Right cardiac atrium (tissue), 5 donors: Measurements from ENCODE around the gene C1orf159. TPM values are rescaled to one million over a fixed set of nuclear protein-coding genes. Genes with fewer than 3 reads are reported as not detected.
A peak's percentile ranks its signal among the peaks of the same experiment; 100 is the strongest.

ENCODE experiments used
- ATAC-seq, 2 donors: fragments of 200-7000 bp; cut with Tn5 transposase; one replicate each; pipeline versions ENCODE4 v1.8.0 to v1.9.1; 2020; ENCODE audit warnings: moderate library complexity in 2 of 2, mild to moderate bottlenecking in 1 of 2
- DNase-seq, 3 donors: peaks; one replicate each; pipeline ENCODE4 v3.0.0-alpha.2; 2020
- H3K27ac ChIP-seq: one replicate; pipeline ENCODE4 v1.5.1; 2013; ENCODE audit warnings: mild to moderate bottlenecking, low read length, control low read depth, moderate library complexity
- H3K27me3 ChIP-seq: one replicate; pipeline ENCODE4 v1.6.1; 2013; ENCODE audit not compliant: control insufficient read depth, insufficient read depth
- H3K4me1 ChIP-seq: one replicate; pipeline ENCODE4 v1.6.1; 2013; ENCODE audit warnings: low read length; ENCODE audit not compliant: control insufficient read depth, insufficient read depth
- H3K4me3 ChIP-seq: one replicate; pipeline ENCODE4 v1.5.1; 2013; ENCODE audit warnings: low read length, control low read depth
- H3K9me3 ChIP-seq: one replicate; pipeline ENCODE4 v1.6.1; 2013; ENCODE audit warnings: low read length; ENCODE audit not compliant: control insufficient read depth
- WGBS: extraction: QIAGEN DNeasy Blood & Tissue Kit; methylation state at CpG from one replicate; pipeline ENCODE4 v1.1.7; 2013; 5-methylcytosine and 5-hydroxymethylcytosine counted together
- intact Hi-C, 4 donors: fragments of 100-400 bp; cut with DNase I; formaldehyde crosslinking; loops; one replicate each; pipeline versions ENCODE4 v1.11.0 to v1.14.0; 2022 to 2023
- polyA plus RNA-seq: library from polyadenylated mRNA; stranded (reverse); fragments of 200-250 nt; gene quantifications from one replicate; pipeline ENCODE4 v1.2.3, GENCODE V29; 2013
- total RNA-seq, 4 donors: library from RNA; stranded (reverse); fragmentation: NEBNext Ultra II Directional; extraction: Animal tissue kit (Norgen Biotek cat#: 25700); gene quantifications; one replicate each; pipeline ENCODE4 v1.2.1, GENCODE V29; 2021
- donor health status: healthy with polysubstance abuse.
- donor health status: DM: no; HTN: yes; CAD: no.
- donor health status: DM: no; HTN: no; CAD: no.
- donor health status: DM: no; HTN: yes; CAD: no; lungs with severe emphysema.
- donor health status: DM: yes; HTN: yes; CAD: no.

Gene C1orf159
- total and polyA plus RNA-seq, 5 donors, result 4.9 to 6.8 (median 5.5) TPM

GRCh38 chr1:1130206-1131120, 14.6 kb upstream of the C1orf159 start:
- intact Hi-C loops, result no loop called here
- no peaks in the 10 kb centered on the region for H3K27me3 ChIP-seq
- no peak overlapping the region for H3K4me3 ChIP-seq
- H3K4me1 ChIP-seq, result no peaks in the 10 kb centered on the region
- H3K9me3 ChIP-seq, result no peaks in the 10 kb centered on the region
- no peak for ATAC-seq
- DNase-seq, result no peak
- no peak overlapping the region for H3K27ac ChIP-seq
- 84% methylated on average over 43 of the region's 43 CpGs for WGBS

GRCh38 chr1:1129381-1129821, 13.5 kb upstream of the C1orf159 start:
- H3K4me1 ChIP-seq, result no peaks in the 10 kb centered on the region
- no peak overlapping the region for H3K27ac ChIP-seq
- H3K27me3 ChIP-seq, result no peaks in the 10 kb centered on the region
- ATAC-seq, result no peak
- no peak overlapping the region for H3K4me3 ChIP-seq
- intact Hi-C loops, result loop anchor here in 1 of 4 donors (10.0 kb wide), 2 partner anchors 105 to 165 kb away; partner anchors contain the start of genes B3GALT6 and SDF4
- DNase-seq, result no peak
- H3K9me3 ChIP-seq, result no peaks in the 10 kb centered on the region
- 87% methylated on average over 19 of the region's 19 CpGs for WGBS

GRCh38 chr1:1128454-1129139, 12.7 kb upstream of the C1orf159 start:
- intact Hi-C loops, result loop anchor here in 1 of 4 donors (10.0 kb wide), 2 partner anchors 106 to 166 kb away; partner anchors contain the start of genes B3GALT6 and SDF4
- no peak for ATAC-seq
- Histone ChIP-seq H3K4me3 (no peak overlapping the region), H3K4me1 (no peaks in the 10 kb centered on the region), H3K9me3 (no peaks in the 10 kb centered on the region), H3K27me3 (no peaks in the 10 kb centered on the region), H3K27ac (no peak overlapping the region)
- WGBS, result 73% methylated on average over 32 of the region's 32 CpGs
- DNase-seq, result peak in 1 of 3 donors; percentile 44

- peak in 2 of 3 donors; percentile 22 to 58 for DNase-seq
- no peak for ATAC-seq
- H3K27ac ChIP-seq, result no peak overlapping the region
- WGBS, result 83% methylated on average over 45 of the region's 45 CpGs
- no peaks in the 10 kb centered on the region for H3K4me1 ChIP-seq
- no peak overlapping the region for H3K4me3 ChIP-seq
- H3K9me3 ChIP-seq, result no peaks in the 10 kb centered on the region
- H3K27me3 ChIP-seq, result no peaks in the 10 kb centered on the region
- intact Hi-C loops, result loop anchor here in 1 of 4 donors (10.0 kb wide), 2 partner anchors 107 to 167 kb away; partner anchors contain the start of genes B3GALT6 and SDF4
Measured at GRCh38 chr1:1127551-1128451, 11.9 kb upstream of the C1orf159 start.

- intact Hi-C loops, result loop anchor here in 1 of 4 donors (10.0 kb wide), 2 partner anchors 109 to 169 kb away; partner anchors contain the start of genes B3GALT6 and SDF4
- ATAC-seq (no peak), DNase-seq (peak in 2 of 3 donors; percentile 30 to 32)
- Histone ChIP-seq H3K27ac (no peak overlapping the region), H3K4me1 (no peaks in the 10 kb centered on the region), H3K4me3 (no peak overlapping the region), H3K9me3 (no peaks in the 10 kb centered on the region), H3K27me3 (no peaks in the 10 kb centered on the region)
- WGBS, result 82% methylated on average over 18 of the region's 18 CpGs
Measured at GRCh38 chr1:1125945-1126344, 10.1 kb upstream of the C1orf159 start.

- no peak overlapping the region for H3K27ac ChIP-seq
- H3K27me3 ChIP-seq, result no peaks in the 10 kb centered on the region
- intact Hi-C loops, result loop anchor here (5.0 to 10.0 kb wide), 4 partner anchors 110 to 170 kb away; partner anchors contain the start of genes B3GALT6 (in 1 of the 4), C1QTNF12 (in 1 of the 4) and SDF4 (in 1 of the 4)
- DNase-seq (peak in 2 of 3 donors; percentile 28 to 49), ATAC-seq (no peak)
- no peaks in the 10 kb centered on the region for H3K4me1 ChIP-seq
- no peaks in the 10 kb centered on the region for H3K9me3 ChIP-seq
- 78% methylated on average over 29 of the region's 29 CpGs for WGBS
- H3K4me3 ChIP-seq, result no peak overlapping the region
Measured at GRCh38 chr1:1124786-1125642, 9.1 kb upstream of the C1orf159 start.

GRCh38 chr1:1124508-1124785, 8.6 kb upstream of the C1orf159 start:
- 88% methylated on average over 7 of the region's 7 CpGs for WGBS
- intact Hi-C loops, result loop anchor here (5.0 to 10.0 kb wide), 4 partner anchors 110 to 170 kb away; partner anchors contain the start of genes B3GALT6 (in 1 of the 4), C1QTNF12 (in 1 of the 4) and SDF4 (in 1 of the 4)
- no peak for ATAC-seq
- peak; percentile 13 to 32 (median 31) for DNase-seq
- H3K27ac ChIP-seq, result no peak overlapping the region
- no peaks in the 10 kb centered on the region for H3K9me3 ChIP-seq
- no peaks in the 10 kb centered on the region for H3K4me1 ChIP-seq
- H3K27me3 ChIP-seq, result no peaks in the 10 kb centered on the region
- H3K4me3 ChIP-seq, result no peak overlapping the region

- ATAC-seq (no peak), DNase-seq (peak; percentile 4 to 42 (median 38))
- no peaks in the 10 kb centered on the region for H3K4me1 ChIP-seq
- no peak overlapping the region for H3K27ac ChIP-seq
- no peaks in the 10 kb centered on the region for H3K27me3 ChIP-seq
- 91% methylated on average over 23 of the region's 23 CpGs for WGBS
- no peak overlapping the region for H3K4me3 ChIP-seq
- intact Hi-C loops, result loop anchor here (5.0 to 10.0 kb wide), 4 partner anchors 111 to 171 kb away; partner anchors contain the start of genes B3GALT6 (in 1 of the 4), C1QTNF12 (in 1 of the 4) and SDF4 (in 1 of the 4)
- H3K9me3 ChIP-seq, result no peaks in the 10 kb centered on the region
Measured at GRCh38 chr1:1123581-1124507, 8.0 kb upstream of the C1orf159 start.
